GM23338 (cell line): ENCODE results near the gene GINM1. TPM values are rescaled to one million over a fixed set of nuclear protein-coding genes. Genes with fewer than 3 reads are reported as not detected.

ENCODE experiments used
- ATAC-seq: fragments of 200-7000 bp; cut with Tn5 transposase; 3 replicates; pipeline ENCODE4 v1.9.1; 2020
- DNase-seq: peaks from one replicate; pipeline ENCODE4 v3.0.0-alpha.2; 2015; ENCODE audit warnings: low spot score
- H2AFZ ChIP-seq: fragments of 200-600 bp; sonication (generic); 2 replicates; pipeline ENCODE4 v1.8.0; 2016; ENCODE audit warnings: antibody characterized with exemption, mild to moderate bottlenecking, moderate library complexity
- H3F3A ChIP-seq: fragments of 200-600 bp; sonication (generic); replicated peaks from 2 replicates; pipeline ENCODE4 v1.8.0; 2017; ENCODE audit warnings: antibody characterized with exemption, mixed run types, low read depth
- H3K27ac ChIP-seq: fragments of 200-600 bp; sonication (generic); 2 replicates; pipeline ENCODE4 v1.6.1; 2016; ENCODE audit warnings: low read depth
- H3K27me3 ChIP-seq: fragments of 200-600 bp; sonication (generic); 2 replicates; pipeline ENCODE4 v1.8.0; 2016; ENCODE audit warnings: mild to moderate bottlenecking, mixed run types, moderate library complexity; ENCODE audit not compliant: insufficient read depth
- H3K36me3 ChIP-seq: fragments of 200-600 bp; sonication (generic); 2 replicates; pipeline ENCODE4 v1.8.0; 2016; ENCODE audit warnings: mild to moderate bottlenecking; ENCODE audit not compliant: insufficient read depth
- H3K4me1 ChIP-seq: fragments of 200-600 bp; sonication (generic); 2 replicates; pipeline ENCODE4 v1.8.0; 2016; ENCODE audit warnings: mild to moderate bottlenecking, moderate library complexity; ENCODE audit not compliant: insufficient read depth
- H3K4me2 ChIP-seq: fragments of 200-600 bp; sonication (generic); 2 replicates; pipeline ENCODE4 v1.7.1; 2017; ENCODE audit warnings: mixed run types
- H3K4me3 ChIP-seq: fragments of 200-600 bp; sonication (generic); 2 replicates; pipeline ENCODE4 v1.6.1; 2016; ENCODE audit warnings: mixed run types
- H3K79me2 ChIP-seq: fragments of 200-600 bp; sonication (generic); replicated peaks from 2 replicates; pipeline ENCODE4 v1.8.0; 2017; ENCODE audit warnings: mild to moderate bottlenecking; ENCODE audit not compliant: insufficient read depth
- H3K9me2 ChIP-seq: fragments of 200-600 bp; sonication (generic); 2 replicates; pipeline ENCODE4 v1.8.0; 2017; ENCODE audit not compliant: insufficient read depth
- H4K20me1 ChIP-seq: fragments of 200-600 bp; sonication (generic); replicated peaks from 2 replicates; pipeline ENCODE4 v1.8.0; 2017; ENCODE audit warnings: mild to moderate bottlenecking; ENCODE audit not compliant: insufficient read depth
- H3K27ac Mint-ChIP-seq: 2 replicates; pipeline ENCODE4 v1.8.0; 2020; ENCODE audit warnings: inconsistent platforms, mild to moderate bottlenecking, moderate library complexity, mixed read lengths
- H3K27me3 Mint-ChIP-seq: 3 replicates; pipeline ENCODE4 v1.8.0; 2022; ENCODE audit warnings: low read depth, mild to moderate bottlenecking, moderate library complexity, mixed read lengths, inconsistent platforms; ENCODE audit not compliant: insufficient read depth, poor library complexity
- H3K36me3 Mint-ChIP-seq: 3 replicates; pipeline ENCODE4 v1.8.0; 2021; ENCODE audit warnings: low read depth, mild to moderate bottlenecking, inconsistent platforms, moderate library complexity, mixed read lengths
- H3K4me1 Mint-ChIP-seq: 3 replicates; pipeline ENCODE4 v1.8.0; 2020; ENCODE audit warnings: mild to moderate bottlenecking, inconsistent platforms, mixed read lengths
- H3K4me3 Mint-ChIP-seq: 3 replicates; pipeline ENCODE4 v1.8.0; 2021; ENCODE audit warnings: moderate library complexity, mild to moderate bottlenecking, inconsistent platforms, mixed read lengths
- H3K9me3 Mint-ChIP-seq: 3 replicates; pipeline ENCODE4 v1.8.0; 2020; ENCODE audit warnings: moderate library complexity, mild to moderate bottlenecking, inconsistent platforms, mixed read lengths
- CREB1 ChIP-seq: fragments of 250-450 bp; sonication (Bioruptor Pico); IDR thresholded peaks from 2 replicates; pipeline ENCODE4 v1.5.0; 2020; ENCODE audit warnings: low read depth, mild to moderate bottlenecking, moderate library complexity
- CTCF ChIP-seq, 2 experiments: fragments of 200-600 bp in 1 of 2; sonication (generic) in 1 of 2; conservative IDR thresholded peaks; 2 replicates each; pipeline versions ENCODE4 v1.5.1 to v1.6.1; 2016 to 2017; ENCODE audit warnings: antibody characterized with exemption in 2 of 2, low read depth in 2 of 2, mild to moderate bottlenecking in 2 of 2, moderate library complexity in 1 of 2
- ETS1 ChIP-seq: IDR thresholded peaks from 2 replicates; pipeline ENCODE4 v1.6.1; 2016; ENCODE audit warnings: antibody characterized with exemption
- EZH2phosphoT487 ChIP-seq: fragments of 200-600 bp; sonication (generic); IDR thresholded peaks from one replicate; pipeline ENCODE4 v1.8.1; 2018; ENCODE audit warnings: antibody characterized with exemption; ENCODE audit not compliant: unreplicated experiment
- JUNB ChIP-seq: IDR thresholded peaks from one replicate; pipeline ENCODE4 v1.6.1; 2016; ENCODE audit warnings: antibody characterized with exemption; ENCODE audit not compliant: unreplicated experiment
- POLR2AphosphoS5 ChIP-seq: IDR thresholded peaks from 2 replicates; pipeline ENCODE4 v1.6.1; 2016; ENCODE audit warnings: antibody characterized with exemption, low read depth
- REST ChIP-seq: IDR thresholded peaks from one replicate; pipeline ENCODE4 v1.6.1; 2018; ENCODE audit warnings: antibody characterized with exemption; ENCODE audit not compliant: unreplicated experiment
- STAT1 ChIP-seq: IDR thresholded peaks from one replicate; pipeline ENCODE4 v1.6.1; 2016; ENCODE audit warnings: antibody characterized with exemption; ENCODE audit not compliant: unreplicated experiment
- ZNF114 ChIP-seq: fragments of 250-450 bp; sonication (Bioruptor Pico); IDR thresholded peaks from 2 replicates; pipeline ENCODE4 v1.5.0; 2020; ENCODE audit warnings: mild to moderate bottlenecking, moderate library complexity
- ZNF462 ChIP-seq: fragments of 250-450 bp; sonication (Bioruptor Pico); IDR thresholded peaks from 2 replicates; pipeline ENCODE4 v1.5.0; 2020; ENCODE audit warnings: mild to moderate bottlenecking, moderate library complexity
- polyA plus RNA-seq: library from polyadenylated mRNA; unstranded; fragments of >200 nt; fragmentation: Nextera tagmentation; extraction: Ambion mirVana; gene quantifications from 2 replicates; pipeline ENCODE4 v1.2.1, GENCODE V29; 2016
- total RNA-seq: library from RNA; depleted of rRNA; stranded (reverse); fragments of >200 nt; shearing (Covaris generic); gene quantifications from 2 replicates; pipeline ENCODE4 v1.2.3, GENCODE V29; 2014

The GINM1 gene
- total and polyA plus RNA-seq, 2 experiments from 2014 or later: 19.2 to 24.1 TPM

GRCh38 chr6:149567945-149568585 is 1.9 kb downstream of the GINM1 start (continued):
- TF ChIP-seq ETS1 (no peak), EZH2phosphoT487 (no peak), ZNF114 (no peak), ZNF462 (CRISPR knock-in tag) (no peak)

- no peaks in the 10 kb centered on the region for H3K9me3 Mint-ChIP-seq
- no peak overlapping the region for H3K4me3 Mint-ChIP-seq
- TF ChIP-seq EZH2phosphoT487 (no peak), REST (no peak), CTCF (conservative IDR thresholded peaks at IDR 0.05; ENCODE audit: low read depth in 2 of 2) (no peak), STAT1 (no peak), ETS1 (no peak), JUNB (no peak), ZNF114 (no peak), POLR2AphosphoS5 (no peak), CREB1 (CRISPR knock-in tag) (no peak)
Observed at GRCh38 chr6:149580880-149581279, 14.7 kb downstream of the GINM1 start.

More at GRCh38 chr6:149580880-149581279, 14.7 kb downstream of the GINM1 start:
- H3K27ac Mint-ChIP-seq: no peak overlapping the region
- no peak overlapping the region for H2AFZ ChIP-seq
- no peaks in the 10 kb centered on the region for H3K4me1 Mint-ChIP-seq
- no peaks in the 10 kb centered on the region for H3K4me1 ChIP-seq
- peaks cover 18% of the 10 kb centered on the region for H4K20me1 ChIP-seq
- H3K9me2 ChIP-seq: no peaks in the 10 kb centered on the region
- no peak overlapping the region for H3K27ac ChIP-seq
- peaks cover 23% of the 10 kb centered on the region for H3K36me3 ChIP-seq
- no peak overlapping the region for H3K4me2 ChIP-seq
- ATAC-seq: no peak
- no peak overlapping the region for H3K4me3 ChIP-seq
- H3K36me3 Mint-ChIP-seq: peaks cover 57% of the 10 kb centered on the region
- H3K79me2 ChIP-seq: peaks cover 9% of the 10 kb centered on the region
- DNase-seq: no peak
- no peaks in the 10 kb centered on the region for H3K27me3 ChIP-seq
- no peaks in the 10 kb centered on the region for H3K27me3 Mint-ChIP-seq
- 0 out of 2 replicates have a peak, but pooled peaks cover 4% of the 10 kb centered on the region for H3F3A ChIP-seq
